Epithelial cell of prostate (primary cell): ENCODE measurements around the gene SEMG2.

Experiments
- DNase-seq: peaks from one replicate; pipeline ENCODE4 v3.0.0-alpha.2; 2011; ENCODE audit warnings: low read depth, low spot score
- H3K27ac ChIP-seq: fragments of 450-650 bp; 2 replicates; pipeline ENCODE4 v1.5.1; 2017; ENCODE audit warnings: mild to moderate bottlenecking

The SEMG2 gene

DNA sequence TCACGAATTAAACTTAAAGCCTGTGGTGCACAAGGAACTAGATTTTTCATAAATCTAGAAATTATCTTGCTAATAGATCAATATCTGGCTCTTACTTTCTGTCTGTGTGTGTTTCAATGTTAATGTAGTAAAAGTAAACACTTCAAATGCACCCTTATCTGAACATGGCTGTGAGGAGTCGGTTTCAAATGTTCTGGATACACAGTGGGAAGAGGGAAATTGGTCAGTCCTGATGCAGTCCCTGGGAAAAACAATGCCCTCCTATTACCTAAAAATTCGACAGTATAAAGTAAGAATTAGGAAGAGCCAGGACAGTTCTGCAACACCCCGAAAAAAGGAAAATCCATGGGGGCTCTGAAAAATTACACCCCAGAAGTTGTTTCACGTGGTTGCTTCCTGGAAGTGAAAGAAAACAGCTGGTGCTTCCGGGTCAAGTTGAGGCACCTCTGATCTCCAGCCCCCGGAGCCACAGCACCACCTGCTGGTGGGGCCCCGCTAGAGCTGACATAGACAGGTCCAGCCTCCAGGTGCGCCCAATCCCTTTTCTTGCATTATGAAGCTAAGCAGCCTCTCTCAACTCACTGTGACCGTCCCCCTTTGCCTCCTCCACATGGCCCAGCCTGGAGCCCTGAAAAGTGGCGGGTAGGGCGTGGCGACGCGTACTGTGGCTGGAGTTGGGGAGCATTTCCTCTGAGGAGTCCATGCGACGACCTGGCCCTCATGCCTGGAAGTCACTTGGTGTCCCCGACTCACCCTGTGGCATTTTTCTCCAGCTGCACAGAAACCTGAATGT is 8.3 kb downstream of the SEMG2 start:
- no peak for DNase-seq
- no peak overlapping the region for H3K27ac ChIP-seq

DNA sequence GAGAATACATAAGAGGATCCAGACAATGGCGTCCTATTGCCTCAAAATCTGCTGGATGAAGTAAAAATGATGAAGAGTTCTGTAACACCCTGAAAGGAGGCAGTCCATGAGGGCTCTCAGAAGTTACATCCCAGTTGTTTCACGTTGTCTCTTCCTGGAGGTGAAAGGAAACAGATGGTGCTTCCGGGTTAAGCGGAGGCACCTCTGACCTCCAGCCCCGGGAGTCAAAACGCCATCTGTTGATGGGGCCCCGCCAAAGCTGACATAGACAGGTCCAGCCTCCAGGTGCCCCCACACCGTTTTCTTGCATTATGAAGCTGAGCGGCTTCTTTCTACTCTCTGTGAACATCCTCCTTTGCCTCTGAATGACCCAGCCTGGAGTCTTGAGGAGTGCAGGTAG is 9.5 kb downstream of the SEMG2 start:
- no peak overlapping the region for H3K27ac ChIP-seq
- no peak for DNase-seq

DNA sequence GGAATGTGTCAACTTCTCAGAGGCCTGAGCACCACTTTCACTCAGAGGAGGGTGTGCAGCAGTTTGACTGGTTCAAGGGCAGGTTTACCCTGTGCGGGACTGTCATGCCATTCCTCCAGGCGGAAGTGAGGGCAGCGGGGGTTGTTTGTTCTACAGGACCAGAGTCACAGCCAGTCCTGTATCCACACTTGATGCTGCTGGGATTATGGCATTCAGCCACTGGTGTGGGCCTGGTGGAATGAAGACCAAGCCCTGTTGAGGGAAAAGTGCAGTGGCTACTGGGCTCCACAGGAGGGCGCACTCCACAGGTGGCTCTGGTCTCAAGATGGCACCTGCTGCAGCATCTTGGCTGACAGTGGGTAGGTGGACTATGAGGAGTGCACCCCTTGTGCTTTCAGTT is 14.8 kb downstream of the SEMG2 start:
- H3K27ac ChIP-seq: no peak overlapping the region
- no peak for DNase-seq

DNA sequence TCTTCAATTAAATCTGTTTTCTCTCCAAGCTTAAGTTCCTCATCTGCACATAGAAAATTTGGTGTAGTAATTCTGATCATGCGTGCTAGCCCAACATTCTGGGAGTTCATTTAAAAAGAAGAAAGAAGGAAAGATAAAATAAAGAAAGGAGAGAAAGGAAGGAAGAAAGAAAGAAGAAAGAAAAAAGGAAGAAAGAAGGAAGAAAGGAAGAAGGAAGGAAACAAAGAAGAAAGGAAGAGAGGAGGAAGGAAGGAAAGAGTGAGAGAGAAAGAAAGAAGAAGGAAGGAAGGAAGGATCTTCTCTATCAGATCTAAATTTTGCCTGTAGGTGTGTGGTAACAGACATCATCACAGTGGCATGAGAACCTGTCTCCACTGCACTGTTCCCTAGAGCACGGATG is 17.0 kb downstream of the SEMG2 start:
- no peak overlapping the region for H3K27ac ChIP-seq
- no peak for DNase-seq

- H3K27ac ChIP-seq: no peak overlapping the region
Measured at GRCh38 chr20:45246109-45246508, 24.9 kb downstream of the SEMG2 start.

DNA sequence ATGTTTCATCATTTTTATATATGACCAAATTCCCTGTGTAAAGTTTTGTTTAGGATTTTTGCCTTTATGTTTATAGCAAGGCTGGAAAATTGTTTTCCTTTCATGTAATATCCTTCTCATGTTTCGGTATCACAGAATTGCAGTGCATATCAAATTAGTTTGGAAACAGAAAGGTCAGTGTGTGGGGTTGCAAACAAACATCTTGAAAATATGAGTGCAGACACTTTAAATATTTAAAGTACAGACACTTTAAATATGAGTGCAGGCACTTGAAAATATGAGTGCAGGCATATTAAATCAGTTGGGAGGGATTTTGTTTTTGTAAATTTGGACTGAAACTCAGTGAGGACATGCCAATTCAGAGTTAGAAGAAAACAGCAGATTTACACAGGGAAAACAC is 26.7 kb downstream of the SEMG2 start:
- H3K27ac ChIP-seq: no peak overlapping the region

More at GRCh38 chr20:45246109-45246508, 24.9 kb downstream of the SEMG2 start:
- no peak for DNase-seq

DNA sequence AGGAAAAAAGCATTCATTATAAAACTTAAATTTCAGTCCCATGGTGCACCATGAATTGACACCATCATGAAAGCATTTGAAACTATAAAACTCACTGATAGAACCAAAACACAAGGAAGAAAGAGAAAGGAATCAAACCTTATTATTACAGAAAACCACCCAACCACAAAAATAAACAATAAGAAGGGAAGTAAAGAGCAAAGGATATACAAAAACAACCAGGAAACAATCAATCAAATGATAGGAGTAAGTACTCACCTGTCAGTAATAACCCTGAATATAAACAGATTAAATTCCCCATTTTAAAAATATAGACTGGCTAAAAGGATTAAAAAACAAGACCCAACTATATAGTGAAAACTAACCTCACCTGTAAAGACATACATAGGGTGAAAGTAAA is 27.4 kb downstream of the SEMG2 start:
- DNase-seq: no peak
- no peak overlapping the region for H3K27ac ChIP-seq

More for the DNA sequence above, 26.7 kb downstream of the SEMG2 start:
- DNase-seq: no peak

- H3K27ac ChIP-seq: peak overlapping the region; percentile 93
- no peak for DNase-seq
Measured at GRCh38 chr20:45251884-45252560, 30.8 kb downstream of the SEMG2 start.

GRCh38 chr20:45253261-45253660 is 32.1 kb downstream of the SEMG2 start:
- DNase-seq: no peak
- H3K27ac ChIP-seq: peak overlapping the region; percentile 93

DNA sequence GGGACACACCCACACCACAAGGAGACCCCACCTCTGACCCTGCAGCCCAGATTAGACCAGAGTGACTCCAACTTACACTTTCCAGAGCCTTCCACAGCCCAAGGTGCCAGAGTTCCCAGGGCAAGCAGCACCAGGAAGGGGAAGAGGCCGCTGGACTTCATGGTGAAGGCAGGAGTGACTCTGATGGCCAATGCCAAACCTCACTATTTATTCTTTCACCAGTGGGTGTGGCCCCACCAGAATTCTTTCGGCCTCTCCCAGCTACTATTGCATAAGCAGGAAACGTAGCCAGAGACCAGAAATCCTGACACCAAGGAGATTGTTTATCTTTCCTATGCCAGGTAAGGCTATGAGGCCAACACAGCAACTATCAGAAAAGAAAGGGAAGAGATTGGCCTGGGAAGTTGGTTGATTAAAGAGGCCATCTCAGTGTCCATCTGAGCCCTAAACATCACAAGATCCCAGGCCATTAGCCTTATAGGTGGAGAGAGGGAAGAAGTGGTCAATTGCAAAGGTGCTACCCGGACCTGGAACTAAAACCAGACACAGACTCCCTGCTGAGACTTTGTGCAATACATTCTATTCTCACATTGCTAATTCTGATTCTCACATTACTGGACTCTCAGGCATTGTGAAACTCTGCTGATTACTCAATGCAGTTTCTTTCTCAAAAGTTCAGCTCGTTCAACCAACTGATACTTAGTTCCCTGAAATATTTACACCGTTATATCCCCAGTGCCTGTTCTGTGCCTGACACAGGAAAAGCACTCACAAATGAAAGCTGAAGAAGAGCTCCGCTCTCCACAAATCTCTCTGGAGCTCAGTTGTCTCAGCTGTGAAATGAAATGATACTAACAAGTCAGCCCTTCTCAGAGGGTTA is 33.5 kb downstream of the SEMG2 start, which contains the start of gene SLPI:
SLPI (minus strand) TSS at position 182 of the 880 bp plus-strand sequence; CDS start at position 161, 21 bp downstream.
- peak; percentile 81 for DNase-seq
- peak within 1 kb of the TSS; percentile 93 for H3K27ac ChIP-seq

DNA sequence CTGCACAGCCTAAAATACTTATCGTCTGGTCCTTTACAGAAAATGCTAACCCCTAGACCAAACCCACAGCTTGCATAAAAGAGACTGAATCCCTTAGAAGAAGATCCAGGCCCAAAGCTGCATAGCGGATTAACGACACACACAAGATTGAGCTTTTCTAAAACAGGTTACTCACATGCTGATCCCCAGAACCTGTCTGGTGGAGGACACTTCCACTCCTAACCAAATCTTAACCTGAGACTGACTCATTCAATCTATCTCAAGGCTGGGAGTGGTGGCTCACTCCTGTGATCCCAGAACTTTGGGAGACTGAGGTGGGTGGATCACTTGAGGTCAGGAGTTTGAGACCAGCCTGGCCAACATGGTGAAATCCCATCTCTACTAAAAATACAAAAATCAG is 36.0 kb downstream of the SEMG2 start:
- no peak for DNase-seq
- peak overlapping the region; percentile 35 for H3K27ac ChIP-seq

DNA sequence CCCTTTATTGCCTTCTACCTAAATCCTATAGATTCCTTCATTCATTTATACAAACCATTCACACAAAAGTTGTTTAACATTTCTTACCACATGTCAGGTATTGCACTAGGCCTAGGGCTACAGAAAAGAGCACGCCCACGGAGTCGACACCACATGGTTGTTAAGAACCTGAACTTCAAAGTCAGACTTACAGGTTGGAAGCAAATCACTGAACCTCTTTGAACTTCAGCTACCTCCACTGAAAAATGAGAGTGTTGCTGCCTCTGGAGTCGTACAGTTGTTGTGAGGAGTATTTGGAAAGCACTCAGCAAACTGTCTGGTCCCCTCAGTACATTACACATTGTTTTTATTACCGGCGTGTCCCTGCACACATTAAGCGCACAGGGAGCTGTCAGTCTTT is 36.5 kb downstream of the SEMG2 start:
- peak overlapping the region; percentile 35 for H3K27ac ChIP-seq
- DNase-seq: no peak

DNA sequence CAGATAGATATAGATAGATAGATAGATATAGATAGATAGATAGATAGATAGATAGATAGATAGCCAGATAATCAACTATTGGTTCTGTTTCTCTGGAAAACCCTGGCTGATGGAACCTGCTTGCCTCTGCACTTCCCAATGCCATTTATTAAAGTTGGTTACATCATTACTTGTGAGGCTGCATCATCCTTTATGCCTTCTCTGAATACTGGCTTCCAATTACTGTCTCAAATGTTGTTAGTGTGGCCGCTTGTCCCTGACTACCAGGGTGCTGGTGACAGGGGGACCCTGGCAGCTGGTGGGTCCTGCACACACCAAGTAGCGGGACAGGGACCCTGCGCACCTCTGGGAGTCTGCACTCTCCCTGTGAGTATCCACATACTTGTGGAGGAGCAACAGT is 37.1 kb downstream of the SEMG2 start:
- no peak overlapping the region for H3K27ac ChIP-seq
- no peak for DNase-seq

DNA sequence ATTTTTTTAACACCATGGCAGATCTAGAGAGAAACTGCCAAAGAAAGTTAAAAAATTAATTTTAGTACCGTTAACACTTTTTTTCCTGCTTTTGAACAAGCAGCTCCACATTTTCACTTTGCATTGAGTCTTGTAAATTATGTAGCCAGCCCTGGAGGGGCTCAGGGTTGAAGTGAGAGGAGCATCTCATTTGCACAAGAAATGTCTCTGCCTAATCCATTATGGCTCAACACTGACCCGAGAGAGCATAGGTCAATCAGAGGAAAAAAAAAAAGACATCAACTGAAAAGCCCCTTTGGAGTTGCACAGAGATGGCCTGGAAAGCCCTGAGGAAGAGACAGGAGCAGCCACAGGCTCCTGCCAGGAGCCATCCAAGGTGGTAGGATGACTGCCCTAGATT is 37.5 kb downstream of the SEMG2 start:
- no peak overlapping the region for H3K27ac ChIP-seq
- DNase-seq: no peak

GRCh38 chr20:45263556-45264266 is 42.5 kb downstream of the SEMG2 start:
- no peak for DNase-seq
- no peak overlapping the region for H3K27ac ChIP-seq

DNA sequence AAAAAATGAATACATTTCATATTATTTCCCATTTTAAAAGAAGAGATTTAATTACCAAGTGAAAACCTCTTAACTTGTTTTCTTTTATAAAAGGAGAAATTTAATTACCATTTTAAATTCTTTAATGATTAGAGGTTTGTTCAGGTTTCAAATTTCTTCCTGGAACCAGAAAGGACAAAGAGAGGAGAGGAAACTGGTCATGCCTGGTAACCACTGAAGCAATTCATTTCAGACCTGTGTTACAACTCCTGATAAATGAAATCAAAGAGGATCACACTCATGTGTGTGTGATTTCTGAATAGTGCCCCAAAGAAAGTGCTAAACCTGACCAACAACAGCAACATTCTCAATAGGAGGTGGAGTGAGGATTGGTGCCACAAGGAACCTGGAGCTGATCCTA is 45.8 kb downstream of the SEMG2 start:
- peak overlapping the region; percentile 33 for H3K27ac ChIP-seq
- no peak for DNase-seq

GRCh38 chr20:45268531-45268930 is 47.4 kb downstream of the SEMG2 start:
- no peak for DNase-seq
- no peak overlapping the region for H3K27ac ChIP-seq

- DNase-seq: no peak
- no peak overlapping the region for H3K27ac ChIP-seq
Measured at GRCh38 chr20:45269056-45269455, 47.9 kb downstream of the SEMG2 start.

GRCh38 chr20:45269754-45270270 is 48.6 kb downstream of the SEMG2 start:
- DNase-seq: no peak
- no peak overlapping the region for H3K27ac ChIP-seq
